A549 (cell line): ENCODE results near the gene BANK1. TPM values are rescaled to one million over a fixed set of nuclear protein-coding genes. Genes with fewer than 3 reads are reported as not detected.

Source experiments
- ATAC-seq, 2 experiments: fragments of 200-7000 bp in 1 of 2; fragments of >200 bp in 1 of 2; cut with Nextera tagmentation in 1 of 2; cut with Tn5 transposase in 1 of 2; 3 replicates each; pipeline versions ENCODE4 v1.8.0 to v1.9.1; 2018 to 2020; ENCODE audit warnings: mild to moderate bottlenecking in 1 of 2, moderate library complexity in 1 of 2
- CTCF ChIA-PET: fragments of 300-600 bp; sonication (Branson Sonifier 250); formaldehyde crosslinking; extraction: SDS; loops from one replicate; lab custom pipeline; 2021; ENCODE audit warnings: antibody characterized with exemption, inconsistent platforms; lab: Yijun Ruan, JAX
- POLR2A ChIA-PET: fragments of 350-600 bp; formaldehyde crosslinking; extraction: SDS; loops from one replicate; lab custom pipeline; 2021; ENCODE audit warnings: antibody characterized with exemption, inconsistent platforms; lab: Yijun Ruan, JAX
- DNase-seq, 2 experiments: peaks; one replicate each; pipeline versions ENCODE4 v3.0.0 to v3.0.0-alpha.2; 2011 to 2016; ENCODE audit warnings: low read depth in 1 of 2, low spot score in 1 of 2
- FAIRE-seq: peaks from 2 replicates; lab custom pipeline; 2011; peaks lifted over from hg19 to GRCh38; lab: Jason Lieb, UNC
- H3K27ac ChIP-seq, 2 experiments: fragments of >200 bp; sonication (Bioruptor Twin); formaldehyde crosslinking; 3 replicates each; pipeline ENCODE4 v1.5.1; 2016 to 2017
- H3K4me1 ChIP-seq: fragments of >200 bp; sonication (Bioruptor Twin); formaldehyde crosslinking; 3 replicates; pipeline ENCODE4 v1.6.1; 2016
- H3K4me2 ChIP-seq: fragments of >200 bp; sonication (Bioruptor Twin); formaldehyde crosslinking; 3 replicates; pipeline ENCODE4 v1.6.1; 2016
- H3K4me3 ChIP-seq: fragments of >200 bp; sonication (Bioruptor Twin); formaldehyde crosslinking; 3 replicates; pipeline ENCODE4 v1.5.1; 2016
- H3K9me3 ChIP-seq: fragments of >200 bp; sonication (Bioruptor Twin); formaldehyde crosslinking; 3 replicates; pipeline ENCODE4 v1.6.1; 2016
- ATOH8 ChIP-seq: fragments of 250-450 bp; sonication (Bioruptor Pico); IDR thresholded peaks from 2 replicates; pipeline ENCODE4 v1.5.0; 2020; ENCODE audit warnings: low read depth, mild to moderate bottlenecking, moderate library complexity
- CBX2 ChIP-seq: fragments of 200-600 bp; sonication (generic); IDR thresholded peaks from 2 replicates; pipeline ENCODE4 v1.6.1; 2016; ENCODE audit warnings: low read depth, mild to moderate bottlenecking, borderline replicate concordance
- CBX8 ChIP-seq: fragments of 200-600 bp; sonication (generic); IDR thresholded peaks from 2 replicates; pipeline ENCODE4 v1.6.1; 2016
- EHF ChIP-seq: fragments of 250-450 bp; sonication (Bioruptor Pico); IDR thresholded peaks from 2 replicates; pipeline ENCODE4 v1.5.0; 2020; ENCODE audit warnings: mild to moderate bottlenecking
- ESRRA ChIP-seq: fragments of 150-350 bp; IDR thresholded peaks from 2 replicates; pipeline ENCODE4 v1.6.1; 2014; ENCODE audit warnings: mild to moderate bottlenecking, low read length, borderline replicate concordance
- FOSB ChIP-seq: fragments of 250-450 bp; sonication (Bioruptor Pico); IDR thresholded peaks from 2 replicates; pipeline ENCODE4 v1.5.0; 2020; ENCODE audit warnings: mild to moderate bottlenecking, moderate library complexity
- FOXS1 ChIP-seq: fragments of 250-450 bp; sonication (Bioruptor Pico); IDR thresholded peaks from 2 replicates; pipeline ENCODE4 v1.5.0; 2020; ENCODE audit warnings: mild to moderate bottlenecking, moderate library complexity
- GATA3 ChIP-seq: IDR thresholded peaks from 2 replicates; pipeline ENCODE4 v1.6.1; 2012; ENCODE audit warnings: borderline replicate concordance
- HOXB13 ChIP-seq: fragments of 250-450 bp; sonication (Bioruptor Pico); IDR thresholded peaks from 2 replicates; pipeline ENCODE4 v1.5.0; 2020; ENCODE audit warnings: low read depth, mild to moderate bottlenecking, moderate library complexity
- MAFK ChIP-seq: fragments of 450-650 bp; IDR thresholded peaks from 2 replicates; pipeline ENCODE4 v1.6.1; 2014; ENCODE audit not compliant: partially characterized antibody
- MAX ChIP-seq: IDR thresholded peaks from 2 replicates; pipeline ENCODE4 v1.6.1; 2012
- MAZ ChIP-seq: fragments of 150-350 bp; IDR thresholded peaks from 2 replicates; pipeline ENCODE4 v1.6.1; 2014; ENCODE audit warnings: antibody characterized with exemption, low read depth, low read length, borderline replicate concordance
- NFE2L2 ChIP-seq: fragments of 150-350 bp; conservative IDR thresholded peaks from 2 replicates; pipeline ENCODE4 v1.6.1; 2014; ENCODE audit warnings: low read length
- PHF8 ChIP-seq: fragments of 200-600 bp; sonication (generic); IDR thresholded peaks from 2 replicates; pipeline ENCODE4 v1.6.1; 2016; ENCODE audit warnings: low read depth, mild to moderate bottlenecking, antibody characterized with exemption, moderate library complexity, borderline replicate concordance
- ZNF302 ChIP-seq: fragments of 250-450 bp; sonication (Bioruptor Pico); IDR thresholded peaks from 2 replicates; pipeline ENCODE4 v1.9.0; 2021; ENCODE audit warnings: inconsistent platforms, mild to moderate bottlenecking, moderate library complexity
- WGBS: methylation state at CpG from one replicate; pipeline ENCODE4 v1.1.6; 2017; ENCODE audit errors: missing lambda C conversion rate; 5-methylcytosine and 5-hydroxymethylcytosine counted together
- polyA plus RNA-seq, 4 experiments: library from polyadenylated mRNA; depleted of rRNA in 3 of 4; stranded (reverse); fragments of >200 nt; fragmentation: RNase III in 1 of 4; extraction: RNeasy Plus Mini Kit Qiagen cat#74134 plus additional on column Dnase treatment in 1 of 4; gene quantifications; 2 replicates in 3 of 4; 3 replicates in 1 of 4; pipeline ENCODE4 v1.2.3, GENCODE V29; 2011 to 2017
- TF ChIP-seq, protein P1 (sequence below): fragments of >200 bp; sonication (Bioruptor Twin); formaldehyde crosslinking; IDR thresholded peaks from 3 replicates; pipeline ENCODE4 v1.5.1; 2016
- TF ChIP-seq, protein P2 (sequence below): fragments of >200 bp; sonication (Bioruptor Twin); formaldehyde crosslinking; IDR thresholded peaks from 3 replicates; pipeline ENCODE4 v1.6.1; 2016

Gene BANK1
- polyA plus RNA-seq, 2 of the 4 experiments (the other 2 are of a cell fraction), result 2.8 to 6.1 TPM

GRCh38 chr4:101843054-101843453 lies 52.5 kb downstream of the BANK1 start (continued):
- TF ChIP-seq FOSB (no peak), MAX (no peak), PHF8 (no peak), ZNF302 (CRISPR knock-in tag) (no peak), CBX2 (no peak)
- TF ChIP-seq, protein P1, sequence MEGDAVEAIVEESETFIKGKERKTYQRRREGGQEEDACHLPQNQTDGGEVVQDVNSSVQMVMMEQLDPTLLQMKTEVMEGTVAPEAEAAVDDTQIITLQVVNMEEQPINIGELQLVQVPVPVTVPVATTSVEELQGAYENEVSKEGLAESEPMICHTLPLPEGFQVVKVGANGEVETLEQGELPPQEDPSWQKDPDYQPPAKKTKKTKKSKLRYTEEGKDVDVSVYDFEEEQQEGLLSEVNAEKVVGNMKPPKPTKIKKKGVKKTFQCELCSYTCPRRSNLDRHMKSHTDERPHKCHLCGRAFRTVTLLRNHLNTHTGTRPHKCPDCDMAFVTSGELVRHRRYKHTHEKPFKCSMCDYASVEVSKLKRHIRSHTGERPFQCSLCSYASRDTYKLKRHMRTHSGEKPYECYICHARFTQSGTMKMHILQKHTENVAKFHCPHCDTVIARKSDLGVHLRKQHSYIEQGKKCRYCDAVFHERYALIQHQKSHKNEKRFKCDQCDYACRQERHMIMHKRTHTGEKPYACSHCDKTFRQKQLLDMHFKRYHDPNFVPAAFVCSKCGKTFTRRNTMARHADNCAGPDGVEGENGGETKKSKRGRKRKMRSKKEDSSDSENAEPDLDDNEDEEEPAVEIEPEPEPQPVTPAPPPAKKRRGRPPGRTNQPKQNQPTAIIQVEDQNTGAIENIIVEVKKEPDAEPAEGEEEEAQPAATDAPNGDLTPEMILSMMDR, result no peak

- CTCF ChIA-PET, result no interaction called here
- WGBS, result 62% methylated on average over 2 of the region's 2 CpGs
Observed at GRCh38 chr4:101846550-101846949, 56.0 kb downstream of the BANK1 start.

DNA sequence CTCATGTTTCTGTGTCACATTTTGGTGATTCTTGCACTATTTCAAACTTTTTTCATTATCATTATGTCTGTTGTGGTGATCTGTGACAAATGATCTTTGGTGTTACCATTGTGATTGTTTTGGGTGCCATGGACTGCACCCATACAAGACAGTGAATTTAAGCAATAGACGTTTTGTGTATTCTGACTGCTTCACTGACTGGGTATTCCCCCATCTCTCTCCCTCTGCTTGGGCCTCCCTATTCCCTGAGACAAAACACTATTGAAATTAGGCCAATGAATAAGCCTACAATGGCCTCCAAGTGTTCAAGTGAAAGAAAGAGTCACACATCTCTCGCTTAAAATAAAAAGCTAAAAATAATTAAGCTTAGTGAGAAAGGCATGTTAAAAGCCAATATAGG lies 60.2 kb downstream of the BANK1 start:
- TF ChIP-seq, protein P1, result no peak
- no peak for TF ChIP-seq ESRRA
- TF ChIP-seq MAZ, result no peak
- no peak for TF ChIP-seq NFE2L2
- no peak for TF ChIP-seq GATA3
- CTCF ChIA-PET, result no interaction called here
- Histone ChIP-seq H3K4me1 (no peaks in the 10 kb centered on the region), H3K9me3 (no peaks in the 10 kb centered on the region), H3K27ac (no peak overlapping the region), H3K4me2 (no peak overlapping the region), H3K4me3 (no peak overlapping the region)
- 57% methylated on average over 2 of the region's 2 CpGs for WGBS
- DNase-seq (no peak), ATAC-seq (no peak), FAIRE-seq (no peak)
- POLR2A ChIA-PET, result no interaction called here

More at GRCh38 chr4:101846550-101846949, 56.0 kb downstream of the BANK1 start:
- no peak overlapping the region for H3K27ac ChIP-seq
- POLR2A ChIA-PET, result no interaction called here
- TF ChIP-seq ATOH8 (CRISPR knock-in tag) (no peak), EHF (CRISPR knock-in tag) (no peak), MAFK (no peak), CBX8 (no peak), FOXS1 (CRISPR knock-in tag) (no peak), HOXB13 (CRISPR knock-in tag) (no peak)
- TF ChIP-seq, protein P2, sequence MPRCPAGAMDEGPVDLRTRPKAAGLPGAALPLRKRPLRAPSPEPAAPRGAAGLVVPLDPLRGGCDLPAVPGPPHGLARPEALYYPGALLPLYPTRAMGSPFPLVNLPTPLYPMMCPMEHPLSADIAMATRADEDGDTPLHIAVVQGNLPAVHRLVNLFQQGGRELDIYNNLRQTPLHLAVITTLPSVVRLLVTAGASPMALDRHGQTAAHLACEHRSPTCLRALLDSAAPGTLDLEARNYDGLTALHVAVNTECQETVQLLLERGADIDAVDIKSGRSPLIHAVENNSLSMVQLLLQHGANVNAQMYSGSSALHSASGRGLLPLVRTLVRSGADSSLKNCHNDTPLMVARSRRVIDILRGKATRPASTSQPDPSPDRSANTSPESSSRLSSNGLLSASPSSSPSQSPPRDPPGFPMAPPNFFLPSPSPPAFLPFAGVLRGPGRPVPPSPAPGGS, result no peak
- TF ChIP-seq, all 56 proteins: peak for 0
- no peak overlapping the region for H3K4me3 ChIP-seq
- H3K4me1 ChIP-seq, result no peaks in the 10 kb centered on the region
- ATAC-seq (no peak), DNase-seq (no peak), FAIRE-seq (no peak)
- H3K4me2 ChIP-seq, result no peak overlapping the region
- no peaks in the 10 kb centered on the region for H3K9me3 ChIP-seq
